GM12873 (cell line): ENCODE data around the gene YIF1A.

Experiments used
- CTCF ChIP-seq: IDR thresholded peaks from 2 replicates; pipeline ENCODE4 v1.5.1; 2012; ENCODE audit warnings: low read depth, mild to moderate bottlenecking, moderate library complexity, low read length, control low read depth; ENCODE audit not compliant: insufficient read depth; ENCODE audit errors: missing control alignments

Gene YIF1A

GRCh38 chr11:66322732-66323427, 33.9 kb upstream of the YIF1A start:
- no peak for TF ChIP-seq CTCF

GRCh38 chr11:66321606-66322005, 32.7 kb upstream of the YIF1A start:
- no peak for TF ChIP-seq CTCF

- TF ChIP-seq CTCF, result no peak
These were observed 29.6 kb upstream of the YIF1A start for GRCh38 chr11:66318600-66318970.

GRCh38 chr11:66317723-66318599, 29.0 kb upstream of the YIF1A start:
- TF ChIP-seq CTCF, result no peak

GRCh38 chr11:66317322-66317722, 28.4 kb upstream of the YIF1A start:
- no peak for TF ChIP-seq CTCF

- TF ChIP-seq CTCF, result no peak
These were observed 27.9 kb upstream of the YIF1A start, which contains the start of gene CD248 for GRCh38 chr11:66316849-66317251. Gene CD248, minus strand, starts transcription at chr11:66317044. Its CDS starts 17 bp downstream, at chr11:66317027.
